H9 (cell line): ENCODE results near the gene KCNIP1. TPM values are rescaled to one million over a fixed set of nuclear protein-coding genes. Genes with fewer than 3 reads are reported as not detected.

Experiments used
- DNase-seq: peaks from one replicate; pipeline ENCODE4 v3.0.0-alpha.2; 2017
- H2AFZ ChIP-seq: one replicate; pipeline ENCODE4 v1.6.1; 2013; ENCODE audit warnings: mild to moderate bottlenecking, low read length, control low read depth, moderate library complexity
- H2AK5ac ChIP-seq: 2 replicates; pipeline ENCODE4 v1.6.1; 2013; ENCODE audit warnings: low read length, control low read depth, mixed read lengths; ENCODE audit not compliant: insufficient read length
- H2BK120ac ChIP-seq: one replicate; pipeline ENCODE4 v1.6.1; 2013; ENCODE audit warnings: low read depth, mild to moderate bottlenecking, low read length, control low read depth, inconsistent platforms; ENCODE audit not compliant: poor library complexity, severe bottlenecking
- H2BK12ac ChIP-seq: 2 replicates; pipeline ENCODE4 v1.6.1; 2013; ENCODE audit warnings: low read length, control low read depth, mixed read lengths, low read depth; ENCODE audit not compliant: insufficient read length
- H2BK15ac ChIP-seq: 2 replicates; pipeline ENCODE4 v1.6.1; 2013; ENCODE audit warnings: low read depth, low read length, control low read depth
- H2BK20ac ChIP-seq: one replicate; pipeline ENCODE4 v1.6.1; 2013; ENCODE audit warnings: low read depth, mild to moderate bottlenecking, low read length, control low read depth, inconsistent platforms; ENCODE audit not compliant: poor library complexity, severe bottlenecking
- H2BK5ac ChIP-seq: 2 replicates; pipeline ENCODE4 v1.6.1; 2013; ENCODE audit warnings: low read length, control low read depth, mixed read lengths; ENCODE audit not compliant: insufficient read length
- H3K14ac ChIP-seq: 2 replicates; pipeline ENCODE4 v1.6.1; 2013; ENCODE audit warnings: low read length, control low read depth; ENCODE audit not compliant: insufficient read depth
- H3K18ac ChIP-seq: 2 replicates; pipeline ENCODE4 v1.6.1; 2013; ENCODE audit warnings: low read depth, mild to moderate bottlenecking, mixed read lengths, low read length, control low read depth; ENCODE audit not compliant: insufficient read length
- H3K23ac ChIP-seq: 2 replicates; pipeline ENCODE4 v1.6.1; 2013; ENCODE audit warnings: low read length, control low read depth, mixed read lengths, low read depth; ENCODE audit not compliant: insufficient read length
- H3K23me2 ChIP-seq: 2 replicates; pipeline ENCODE4 v1.6.1; 2013; ENCODE audit warnings: low read depth, mild to moderate bottlenecking, mixed read lengths, low read length, control low read depth; ENCODE audit not compliant: insufficient read length, poor library complexity, severe bottlenecking
- H3K27ac ChIP-seq: 2 replicates; pipeline ENCODE4 v1.5.1; 2013; ENCODE audit warnings: low read length, control low read depth, mixed read lengths, low read depth; ENCODE audit not compliant: insufficient read length
- H3K27me3 ChIP-seq: 2 replicates; pipeline ENCODE4 v1.6.1; 2013; ENCODE audit warnings: low read length, control low read depth, inconsistent platforms; ENCODE audit not compliant: insufficient read depth
- H3K4ac ChIP-seq: 2 replicates; pipeline ENCODE4 v1.6.1; 2013; ENCODE audit warnings: low read depth, mild to moderate bottlenecking, control low read depth, inconsistent platforms, low read length, moderate library complexity
- H3K4me1 ChIP-seq: 2 replicates; pipeline ENCODE4 v1.6.1; 2013; ENCODE audit warnings: low read length, control low read depth, inconsistent platforms; ENCODE audit not compliant: insufficient read depth
- H3K4me2 ChIP-seq: 2 replicates; pipeline ENCODE4 v1.6.1; 2013; ENCODE audit warnings: low read length, control low read depth, mixed read lengths; ENCODE audit not compliant: insufficient read length, insufficient read depth
- H3K56ac ChIP-seq: 2 replicates; pipeline ENCODE4 v1.6.1; 2013; ENCODE audit warnings: low read depth, mild to moderate bottlenecking, mixed read lengths, low read length, control low read depth; ENCODE audit not compliant: insufficient read length
- H3K79me1 ChIP-seq: 2 replicates; pipeline ENCODE4 v1.6.1; 2013; ENCODE audit warnings: low read depth, mild to moderate bottlenecking, moderate library complexity, low read length, control low read depth, inconsistent platforms; ENCODE audit not compliant: insufficient read depth, poor library complexity, severe bottlenecking
- H3K79me2 ChIP-seq: 2 replicates; pipeline ENCODE4 v1.6.1; 2013; ENCODE audit warnings: low read length, control low read depth, inconsistent platforms; ENCODE audit not compliant: insufficient read depth
- H3K9ac ChIP-seq: 2 replicates; pipeline ENCODE4 v1.6.1; 2013; ENCODE audit warnings: low read length, control low read depth, mixed read lengths; ENCODE audit not compliant: insufficient read length; ENCODE audit errors: extremely low read depth
- H3K9me3 ChIP-seq: one replicate; pipeline ENCODE4 v1.6.1; 2013; ENCODE audit warnings: low read depth, low read length, inconsistent platforms; ENCODE audit not compliant: control insufficient read depth
- H3T11ph ChIP-seq: one replicate; pipeline ENCODE4 v1.6.1; 2013; ENCODE audit warnings: mild to moderate bottlenecking, low read length, control low read depth, inconsistent platforms
- H4K20me1 ChIP-seq: one replicate; pipeline ENCODE4 v1.6.1; 2013; ENCODE audit not compliant: control insufficient read depth, insufficient read length, insufficient read depth
- H4K5ac ChIP-seq: 2 replicates; pipeline ENCODE4 v1.6.1; 2013; ENCODE audit warnings: low read depth, mild to moderate bottlenecking, mixed read lengths, low read length, control low read depth; ENCODE audit not compliant: insufficient read length
- H4K8ac ChIP-seq: replicated peaks from 2 replicates; pipeline ENCODE4 v1.6.1; 2013; ENCODE audit warnings: low read length, control low read depth, mixed read lengths, low read depth; ENCODE audit not compliant: insufficient read length
- H4K91ac ChIP-seq: 2 replicates; pipeline ENCODE4 v1.6.1; 2013; ENCODE audit warnings: low read depth, mild to moderate bottlenecking, moderate library complexity, mixed read lengths, low read length, control low read depth; ENCODE audit not compliant: insufficient read length
- H3K27ac Mint-ChIP-seq, 3 experiments: 2 replicates in 2 of 3; 3 replicates in 1 of 3; pipeline ENCODE4 v1.8.0; 2020 to 2021; ENCODE audit warnings: mixed read lengths in 3 of 3, mild to moderate bottlenecking in 1 of 3, moderate library complexity in 1 of 3
- H3K27me3 Mint-ChIP-seq: 2 replicates; pipeline ENCODE4 v1.8.0; 2021; ENCODE audit warnings: low read depth, mild to moderate bottlenecking, moderate library complexity, mixed read lengths
- H3K36me3 Mint-ChIP-seq, 3 experiments: 2 replicates in 2 of 3; 3 replicates in 1 of 3; pipeline ENCODE4 v1.8.0; 2020 to 2021; ENCODE audit warnings: low read depth in 3 of 3, mixed read lengths in 3 of 3; ENCODE audit not compliant: insufficient read depth in 1 of 3
- H3K4me1 Mint-ChIP-seq, 2 experiments: 2 replicates each; pipeline ENCODE4 v1.8.0; 2020; ENCODE audit warnings: mixed read lengths in 2 of 2
- H3K4me3 Mint-ChIP-seq, 2 experiments: 2 replicates in 1 of 2; 3 replicates in 1 of 2; pipeline ENCODE4 v1.8.0; 2020 to 2021; ENCODE audit warnings: mild to moderate bottlenecking in 2 of 2, mixed read lengths in 2 of 2, moderate library complexity in 1 of 2
- H3K9me3 Mint-ChIP-seq, 2 experiments: 2 replicates in 1 of 2; 3 replicates in 1 of 2; pipeline ENCODE4 v1.8.0; 2020; ENCODE audit warnings: mild to moderate bottlenecking in 2 of 2, mixed read lengths in 2 of 2, moderate library complexity in 1 of 2
- CTCF ChIP-seq: fragments of 200-600 bp; sonication (generic); conservative IDR thresholded peaks from 3 replicates; pipeline ENCODE4 v1.8.0; 2021; ENCODE audit warnings: antibody characterized with exemption, mild to moderate bottlenecking
- WGBS: extraction: QIAGEN DNeasy Blood & Tissue Kit; methylation state at CpG from one replicate; pipeline ENCODE4 v1.1.7; 2013; ENCODE audit warnings: missing lambda C conversion rate, low lambda C conversion rate, mixed read lengths; ENCODE audit not compliant: insufficient read length; ENCODE audit errors: extremely low coverage; 5-methylcytosine and 5-hydroxymethylcytosine counted together
- total RNA-seq: library from RNA; stranded (reverse); gene quantifications from 2 replicates; pipeline ENCODE4 v1.2.1, GENCODE V29; 2021

Gene KCNIP1
- total RNA-seq, 1 experiment from 2014 or later, result 0.63 TPM

GRCh38 chr5:170545313-170545712, 41.5 kb downstream of the KCNIP1 start:
- Histone ChIP-seq H2BK20ac (no peak overlapping the region), H3K4me2 (no peak overlapping the region), H3K79me1 (no peaks in the 10 kb centered on the region), H3T11ph (no peak overlapping the region), H3K14ac (no peak overlapping the region), H3K79me2 (no peaks in the 10 kb centered on the region), H3K56ac (no peak overlapping the region), H3K9me3 (no peaks in the 10 kb centered on the region), H3K23ac (no peak overlapping the region), H3K4ac (no peak overlapping the region), H2BK15ac (no peak overlapping the region), H2BK5ac (no peak overlapping the region), H4K91ac (no peak overlapping the region), H4K5ac (no peak overlapping the region), H2AFZ (no peak overlapping the region), H3K4me1 (no peaks in the 10 kb centered on the region), H2BK12ac (no peak overlapping the region), H3K9ac (no peak overlapping the region), H3K23me2 (no peaks in the 10 kb centered on the region), H4K8ac (no peak overlapping the region), H4K20me1 (no peaks in the 10 kb centered on the region), H3K27ac (no peak overlapping the region), H3K18ac (no peak overlapping the region), H2AK5ac (no peak overlapping the region), H3K27me3 (no peaks in the 10 kb centered on the region), H2BK120ac (no peak overlapping the region)
- Mint-ChIP-seq H3K9me3 (peaks cover 8 to 10% of the 10 kb centered on the region in 2 experiments; a peak in 4 of 5 replicates), H3K27me3 (peaks cover 9% of the 10 kb centered on the region), H3K36me3 (peaks cover 0 to 10% (median 5%) of the 10 kb centered on the region in 3 experiments; a peak in 2 of 7 replicates), H3K4me3 (no peak overlapping the region), H3K4me1 (peaks cover 0 to 2% of the 10 kb centered on the region in 2 experiments; a peak in 1 of 4 replicates), H3K27ac (no peak overlapping the region)
- WGBS, result no CpG with 5 or more reads among the region's 2 CpGs
- no peak for TF ChIP-seq CTCF
- DNase-seq, result no peak
